Sigmoid colon (tissue), 7 donors: ENCODE data around the gene ARSB. TPM values are rescaled to one million over a fixed set of nuclear protein-coding genes. Genes with fewer than 3 reads are reported as not detected.

Experiments used
- DNase-seq: peaks from one replicate; pipeline ENCODE4 v3.0.0-alpha.2; 2019
- H3K27ac ChIP-seq, 4 donors: fragments of 200-600 bp; sonication (generic); one replicate each; pipeline ENCODE4 v1.5.1; 2016 to 2019; ENCODE audit warnings: mild to moderate bottlenecking in 1 of 4
- H3K27me3 ChIP-seq, 3 donors: fragments of 200-600 bp; sonication (generic); one replicate each; pipeline ENCODE4 v1.5.1; 2019; ENCODE audit warnings: mild to moderate bottlenecking in 1 of 3
- H3K36me3 ChIP-seq, 4 donors: fragments of 200-600 bp; sonication (generic); one replicate each; pipeline ENCODE4 v1.5.1; 2016 to 2019
- H3K4me1 ChIP-seq, 4 donors: fragments of 200-600 bp; sonication (generic); one replicate each; pipeline ENCODE4 v1.5.1; 2017 to 2019
- H3K4me3 ChIP-seq, 4 donors: fragments of 200-600 bp; sonication (generic); one replicate each; pipeline ENCODE4 v1.5.1; 2017 to 2019; ENCODE audit warnings: mild to moderate bottlenecking in 2 of 4, moderate library complexity in 1 of 4
- H3K9me3 ChIP-seq, 4 donors: fragments of 200-600 bp in 3 of 4; sonication (generic) in 3 of 4; one replicate each; pipeline versions ENCODE4 v1.5.1 to v1.6.1; 2013 to 2019
- CTCF ChIP-seq, 4 experiments: fragments of 450-650 bp in 3 of 4; fragments of 200-600 bp in 1 of 4; IDR thresholded peaks; one replicate each; pipeline ENCODE4 v1.5.1; 2016 to 2019; ENCODE audit warnings: antibody characterized with exemption in 4 of 4, mild to moderate bottlenecking in 3 of 4, moderate library complexity in 2 of 4
- EP300 ChIP-seq, 4 donors: sonication (generic); formaldehyde crosslinking; IDR thresholded peaks; one replicate each; pipeline ENCODE4 v1.6.1; 2017; ENCODE audit warnings: antibody characterized with exemption in 4 of 4
- POLR2A ChIP-seq, 2 donors: fragments of 450-650 bp; IDR thresholded peaks; one replicate each; pipeline ENCODE4 v1.6.1; 2016; ENCODE audit warnings: antibody characterized with exemption in 2 of 2, mild to moderate bottlenecking in 2 of 2, moderate library complexity in 2 of 2
- POLR2AphosphoS5 ChIP-seq, 4 donors: sonication (generic); formaldehyde crosslinking; IDR thresholded peaks; one replicate each; pipeline ENCODE4 v1.6.1; 2017; ENCODE audit warnings: antibody characterized with exemption in 4 of 4
- WGBS, 2 donors: extraction: QIAGEN DNeasy Blood & Tissue Kit; methylation state at CpG; one replicate each; pipeline ENCODE4 v1.1.7; 2013; 5-methylcytosine and 5-hydroxymethylcytosine counted together
- intact Hi-C: fragments of 100-400 bp; cut with DNase I; formaldehyde crosslinking; loops from one replicate; pipeline ENCODE4 v1.15.1; 2023
- polyA plus RNA-seq, 3 donors: library from polyadenylated mRNA; stranded (reverse); fragments of 200-250 nt; gene quantifications; one replicate each; pipeline ENCODE4 v1.2.3, GENCODE V29; 2013
- total RNA-seq, 4 donors: library from RNA; depleted of rRNA; stranded (reverse); fragments of >200 nt; gene quantifications; one replicate each; pipeline ENCODE4 v1.1.0, GENCODE V29; 2016
- donor health status: healthy with polysubstance abuse.
- donor health status: Bipolar disorder and iron deficiency.
- donor health status: healthy.

The ARSB gene
- total and polyA plus RNA-seq, 7 donors: 1.2 to 22.2 (median 8.6) TPM

DNA sequence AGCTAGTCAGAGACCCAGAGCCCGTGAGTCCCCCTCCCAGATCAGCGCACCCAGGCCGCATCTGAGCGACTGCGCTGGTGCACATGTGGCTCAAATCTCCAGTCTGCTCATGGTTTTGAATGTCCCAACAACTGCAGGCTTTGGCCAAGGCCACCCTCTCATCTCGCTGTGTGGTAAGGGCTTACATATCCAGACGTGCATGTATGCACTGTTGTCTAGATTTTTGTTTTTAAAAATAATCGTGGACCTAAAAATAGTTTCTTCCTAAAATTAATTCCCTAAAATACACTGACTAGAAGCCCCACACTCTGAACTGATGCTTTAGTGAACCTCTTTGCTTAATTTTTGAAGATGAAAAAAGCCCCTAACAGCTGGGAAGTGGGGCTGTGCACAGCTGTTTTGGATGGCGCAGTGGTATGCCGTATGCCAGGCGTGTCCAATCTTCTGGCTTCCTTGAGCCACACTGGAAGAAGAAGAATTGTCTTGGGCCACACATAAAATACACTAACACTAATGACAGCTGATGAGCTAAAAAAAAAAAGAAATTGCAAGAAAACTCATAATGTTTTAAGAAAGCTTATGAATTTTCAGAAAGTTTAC, 193.5 kb downstream of the ARSB start:
- Histone ChIP-seq H3K4me3 (no peak overlapping the region), H3K36me3 (no peaks in the 10 kb centered on the region), H3K4me1 (peaks cover 0 to 14% (median 12%) of the 10 kb centered on the region in 4 donors), H3K27ac (no peak overlapping the region), H3K27me3 (no peaks in the 10 kb centered on the region), H3K9me3 (no peaks in the 10 kb centered on the region)
- intact Hi-C loops: no loop called here
- 86 to 89% methylated on average over 11 of the region's 11 CpGs for WGBS, 2 donors
- TF ChIP-seq CTCF (IDR thresholded peaks at IDR 0.05) (no peak), EP300 (IDR thresholded peaks at IDR 0.05) (no peak), POLR2AphosphoS5 (IDR thresholded peaks at IDR 0.05) (no peak), POLR2A (IDR thresholded peaks at IDR 0.05) (no peak)
- DNase-seq: no peak

GRCh38 chr5:78787783-78788182, 197.3 kb downstream of the ARSB start:
- intact Hi-C loops: no loop called here
- no peaks in the 10 kb centered on the region for H3K27me3 ChIP-seq
- 73 to 84% methylated on average over 7 of the region's 7 CpGs for WGBS, 2 donors
- H3K36me3 ChIP-seq: no peaks in the 10 kb centered on the region
- TF ChIP-seq POLR2AphosphoS5 (IDR thresholded peaks at IDR 0.05): no peak
- TF ChIP-seq CTCF (IDR thresholded peaks at IDR 0.05): no peak
- no peak for TF ChIP-seq EP300 (IDR thresholded peaks at IDR 0.05)
- no peak for TF ChIP-seq POLR2A (IDR thresholded peaks at IDR 0.05)
- peak overlapping the region in 2 of 4 donors; percentile 8 to 50 for H3K27ac ChIP-seq
- no peaks in the 10 kb centered on the region for H3K9me3 ChIP-seq
- no peak overlapping the region for H3K4me3 ChIP-seq
- H3K4me1 ChIP-seq: peaks cover 0 to 14% (median 12%) of the 10 kb centered on the region in 4 donors
- no peak for DNase-seq

DNA sequence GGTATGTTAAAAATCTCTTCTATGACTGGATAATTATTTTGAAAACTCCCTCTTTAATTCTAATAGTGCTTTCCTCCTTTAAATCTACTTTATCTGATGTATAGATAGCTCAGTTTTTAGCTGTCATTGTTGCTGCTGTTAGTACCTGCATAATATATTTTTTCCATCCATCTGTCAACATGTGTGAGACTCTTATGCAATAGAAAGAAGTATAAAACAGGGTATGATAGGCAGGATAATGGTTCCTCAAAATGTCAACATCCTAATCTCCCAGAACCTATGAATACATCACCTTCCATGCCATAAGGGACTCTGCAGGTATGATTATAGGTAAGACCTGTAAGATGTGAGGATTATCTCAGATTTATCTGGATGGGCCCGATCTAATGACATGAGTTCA, 199.7 kb downstream of the ARSB start:
- Histone ChIP-seq H3K36me3 (no peaks in the 10 kb centered on the region), H3K27ac (no peak overlapping the region), H3K4me1 (peaks cover 0 to 14% (median 12%) of the 10 kb centered on the region in 4 donors), H3K27me3 (no peaks in the 10 kb centered on the region), H3K4me3 (no peak overlapping the region), H3K9me3 (no peaks in the 10 kb centered on the region)
- 95 to 97% methylated on average over 1 of the region's 1 CpG for WGBS, 2 donors
- no peak for DNase-seq
- TF ChIP-seq POLR2AphosphoS5 (IDR thresholded peaks at IDR 0.05): no peak
- TF ChIP-seq CTCF (IDR thresholded peaks at IDR 0.05): no peak
- TF ChIP-seq POLR2A (IDR thresholded peaks at IDR 0.05): no peak
- TF ChIP-seq EP300 (IDR thresholded peaks at IDR 0.05): no peak
- intact Hi-C loops: no loop called here

GRCh38 chr5:78783434-78784130, 201.5 kb downstream of the ARSB start:
- TF ChIP-seq POLR2A (IDR thresholded peaks at IDR 0.05) (no peak), CTCF (IDR thresholded peaks at IDR 0.05) (no peak), EP300 (IDR thresholded peaks at IDR 0.05) (no peak), POLR2AphosphoS5 (IDR thresholded peaks at IDR 0.05) (no peak)
- intact Hi-C loops: no loop called here
- Histone ChIP-seq H3K27me3 (no peaks in the 10 kb centered on the region), H3K36me3 (no peaks in the 10 kb centered on the region), H3K4me3 (no peak overlapping the region), H3K4me1 (peaks cover 0 to 14% (median 12%) of the 10 kb centered on the region in 4 donors), H3K9me3 (no peaks in the 10 kb centered on the region), H3K27ac (no peak overlapping the region)
- DNase-seq: no peak
- WGBS, 2 donors: 86 to 87% methylated on average over 2 of the region's 2 CpGs
